K562 treated with DMSO at 1 percent for 24 hours (cell line): ENCODE results near the gene TBXT. TPM values are rescaled to one million over a fixed set of nuclear protein-coding genes. Genes with fewer than 3 reads are reported as not detected.

Experiments used
- total RNA-seq: library from RNA; unstranded; fragments of 300-600 nt; gene quantifications from 2 replicates; pipeline ENCODE4 v1.2.3, GENCODE V29; 2022; ENCODE audit warnings: low read depth; ENCODE audit not compliant: insufficient read depth

TBXT gene
- total RNA-seq: not detected in 2 replicates

GRCh38 chr6:166167801-166168615, at the start of gene TBXT:
TSS of gene TBXT (minus strand) at chr6:166167851. CDS start at chr6:166167591, 260 bp downstream.

Other genes starting within 250 kb of the TBXT start
- not detected in 2 replicates for gene PRR18, start 140.5 kb upstream of the TBXT start, total RNA-seq
- 68.4 and 74.4 TPM in 2 replicates for gene SFT2D1, start 174.7 kb upstream of the TBXT start, total RNA-seq
- gene MPC1, start 215.1 kb upstream of the TBXT start, total RNA-seq: 76.9 and 82.5 TPM in 2 replicates